ENCODE measurements around the gene FNBP1. TPM values are rescaled to one million over a fixed set of nuclear protein-coding genes. Genes with fewer than 3 reads are reported as not detected.

FNBP1 gene
- total RNA-seq, 1 experiment from 2014 or later: 53.6 TPM

DNA sequence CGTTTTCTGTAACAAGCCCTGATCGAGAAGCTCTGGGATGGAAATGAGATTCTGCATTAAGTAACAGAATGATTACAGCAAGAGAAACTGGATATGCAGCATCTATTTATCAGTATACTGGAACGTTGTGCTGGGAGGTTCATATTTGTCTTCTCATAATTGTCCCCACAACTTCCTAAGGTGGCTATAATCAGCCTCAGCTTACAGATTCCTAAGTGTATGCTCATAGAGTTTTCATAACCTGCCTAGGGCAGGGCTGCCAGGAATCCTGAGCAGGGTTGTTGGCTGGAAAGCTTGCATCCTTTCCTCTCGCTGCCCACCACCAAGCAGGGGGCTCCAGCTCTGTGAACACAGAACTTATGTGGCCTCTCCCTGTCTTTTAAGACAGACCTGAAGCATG is 70.2 kb downstream of the FNBP1 start:
- no peak overlapping the region for H3K27ac ChIP-seq (ENCODE audit: low read length)
- CTCF ChIA-PET: no interaction called here
- no peak for ATAC-seq

DNA sequence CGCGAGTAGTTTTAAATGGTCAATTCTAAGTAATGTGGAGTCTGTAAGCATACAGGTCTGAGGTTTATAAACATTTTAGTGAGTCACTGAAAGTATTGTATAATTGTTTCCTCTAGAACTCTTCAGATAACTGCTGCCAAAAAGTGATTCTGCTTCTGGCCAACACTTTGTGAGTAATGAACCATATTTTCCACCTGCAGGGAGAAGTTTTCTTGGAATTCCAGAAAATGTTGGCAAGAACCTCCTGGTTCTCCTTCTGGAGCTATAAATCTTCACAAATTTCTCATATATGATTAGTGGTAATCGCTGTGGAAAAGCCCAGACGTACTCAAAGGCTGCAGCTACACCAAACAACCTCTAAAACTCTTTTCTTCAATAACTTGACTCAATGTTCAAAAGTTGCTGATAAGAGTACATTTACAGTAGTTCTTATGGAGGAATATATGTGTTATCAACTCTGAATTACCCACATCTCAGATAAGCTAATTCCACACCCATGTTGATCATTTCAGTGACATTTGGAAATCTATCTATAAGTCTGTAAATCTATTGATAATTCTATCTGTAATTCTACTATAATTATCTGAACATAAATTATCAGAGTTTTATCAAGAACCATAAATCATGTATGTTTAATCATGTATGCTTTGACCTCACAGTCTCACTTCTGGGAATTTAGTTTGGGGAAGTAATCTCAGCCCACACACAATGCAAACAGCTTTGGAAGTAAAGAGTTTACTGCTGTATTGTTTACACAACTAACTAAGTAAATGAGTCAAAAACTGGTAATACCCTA is 74.1 kb downstream of the FNBP1 start:
- no TSS peak for BruUV-seq (replicated peaks)
- in situ Hi-C loops (cut with HindIII; ENCODE audit: low pct_unique_long_range_greater_than_20kb, low sequenced_read_pairs) (no loop called here), intact Hi-C loops (cut with micrococcal nuclease; ENCODE audit: unreplicated experiment) (no loop called here)
- Histone ChIP-seq H3K27ac (ENCODE audit: low read length) (no peak overlapping the region), H3K4me3 (ENCODE audit: low read depth in 2 of 2, low read length in 2 of 2) (no peak overlapping the region), H3K36me3 (ENCODE audit: control insufficient read depth, insufficient read depth, low read length) (no peaks in the 10 kb centered on the region), H3K4me1 (ENCODE audit: control insufficient read depth, insufficient read depth, low read length) (peaks cover 17% of the 10 kb centered on the region), H3K9me3 (ENCODE audit: control insufficient read depth, insufficient read depth, low read depth, low read length) (no peaks in the 10 kb centered on the region), H3K27me3 (ENCODE audit: control insufficient read depth, insufficient read depth, low read length) (no peaks in the 10 kb centered on the region)
- POLR2A ChIA-PET: interaction anchor here (0.6 kb wide), 1 partner anchor 937 kb away, joined by 3 read pairs; no protein-coding TSS in a partner anchor
- no peak for DNase-seq (ENCODE audit: low read depth, low spot score)
- CTCF ChIA-PET: no interaction called here
- ATAC-seq: peak; percentile 53; the same call in 1 of the 2 replicates
- TF ChIP-seq SIN3A (IDR thresholded peaks at IDR 0.05; ENCODE audit: borderline replicate concordance, insufficient read depth, low read depth, low read length): no peak
- no peak for TF ChIP-seq TCF7L2 (IDR thresholded peaks at IDR 0.05; ENCODE audit: low read depth, low read length)
- no peak for TF ChIP-seq CTCF (IDR thresholded peaks at IDR 0.05)
- TF ChIP-seq REST (IDR thresholded peaks at IDR 0.05; ENCODE audit: insufficient read depth in 1 of 2, low read depth in 2 of 2, low read length in 1 of 2): no peak
- no peak for TF ChIP-seq POLR2AphosphoS5 (IDR thresholded peaks at IDR 0.05; ENCODE audit: low read depth, low read length)

More for the DNA sequence above, 70.2 kb downstream of the FNBP1 start:
- in situ Hi-C loops (cut with HindIII; ENCODE audit: low pct_unique_long_range_greater_than_20kb, low sequenced_read_pairs): no loop called here
- POLR2A ChIA-PET: no interaction called here
- Histone ChIP-seq H3K36me3 (ENCODE audit: control insufficient read depth, insufficient read depth, low read length) (peaks cover 2% of the 10 kb centered on the region), H3K27me3 (ENCODE audit: control insufficient read depth, insufficient read depth, low read length) (no peaks in the 10 kb centered on the region), H3K9me3 (ENCODE audit: control insufficient read depth, insufficient read depth, low read depth, low read length) (no peaks in the 10 kb centered on the region), H3K4me3 (ENCODE audit: low read depth in 2 of 2, low read length in 2 of 2) (no peak overlapping the region), H3K4me1 (ENCODE audit: control insufficient read depth, insufficient read depth, low read length) (peaks cover 6% of the 10 kb centered on the region)
- intact Hi-C loops (cut with micrococcal nuclease; ENCODE audit: unreplicated experiment): no loop called here
- no TSS peak for BruUV-seq (replicated peaks)
- TF ChIP-seq CTCF (IDR thresholded peaks at IDR 0.05): no peak
- no peak for TF ChIP-seq REST (IDR thresholded peaks at IDR 0.05; ENCODE audit: insufficient read depth in 1 of 2, low read depth in 2 of 2, low read length in 1 of 2)
- no peak for TF ChIP-seq SIN3A (IDR thresholded peaks at IDR 0.05; ENCODE audit: borderline replicate concordance, insufficient read depth, low read depth, low read length)
- TF ChIP-seq TCF7L2 (IDR thresholded peaks at IDR 0.05; ENCODE audit: low read depth, low read length): no peak
- DNase-seq (ENCODE audit: low read depth, low spot score): no peak
